WTC11 (cell line): ENCODE results near the gene DISP3. TPM values are rescaled to one million over a fixed set of nuclear protein-coding genes. Genes with fewer than 3 reads are reported as not detected.

Experiments
- ATAC-seq: fragments of 200-7000 bp; cut with Tn5 transposase; 2 replicates; pipeline ENCODE4 v1.10.0; 2021; ENCODE audit warnings: mild to moderate bottlenecking, moderate library complexity
- CTCF ChIA-PET: fragments of 300-600 bp; sonication (Branson Sonifier 250); formaldehyde crosslinking; loops from one replicate; lab custom pipeline; 2021; ENCODE audit warnings: antibody characterized with exemption; lab: Charles Lee
- POLR2A ChIA-PET: fragments of 350-600 bp; sonication (Branson Sonifier 250); formaldehyde crosslinking; loops from one replicate; lab custom pipeline; 2021; ENCODE audit warnings: antibody characterized with exemption; lab: Charles Lee
- DNase-seq: peaks from one replicate; pipeline ENCODE4 v3.0.0; 2021; ENCODE audit warnings: low spot score
- H3K27ac Mint-ChIP-seq: 2 replicates; pipeline ENCODE4 v1.8.0; 2021; ENCODE audit warnings: mixed read lengths
- H3K27me3 Mint-ChIP-seq: 2 replicates; pipeline ENCODE4 v1.8.0; 2021; ENCODE audit warnings: low read depth, mild to moderate bottlenecking, moderate library complexity, mixed read lengths
- H3K36me3 Mint-ChIP-seq: 2 replicates; pipeline ENCODE4 v1.8.0; 2021; ENCODE audit warnings: mixed read lengths
- H3K4me1 Mint-ChIP-seq: 2 replicates; pipeline ENCODE4 v1.8.0; 2022; ENCODE audit warnings: mixed read lengths
- H3K4me3 Mint-ChIP-seq: 2 replicates; pipeline ENCODE4 v1.8.0; 2021; ENCODE audit warnings: mild to moderate bottlenecking, moderate library complexity, mixed read lengths
- H3K9me3 Mint-ChIP-seq: 2 replicates; pipeline ENCODE4 v1.8.0; 2021; ENCODE audit warnings: mixed read lengths
- ARID4B ChIP-seq: sonication (generic); formaldehyde crosslinking; IDR thresholded peaks from 2 replicates; pipeline ENCODE4 v1.8.0; 2023; ENCODE audit warnings: missing genetic modification reagents, mild to moderate bottlenecking, borderline replicate concordance
- ELF4 ChIP-seq: sonication (generic); formaldehyde crosslinking; IDR thresholded peaks from 2 replicates; pipeline ENCODE4 v1.8.1; 2022; ENCODE audit warnings: low read depth, mild to moderate bottlenecking, moderate library complexity, missing genetic modification reagents
- ESRRA ChIP-seq: sonication (generic); formaldehyde crosslinking; IDR thresholded peaks from 2 replicates; pipeline ENCODE4 v1.8.1; 2022; ENCODE audit warnings: mild to moderate bottlenecking, missing genetic modification reagents, borderline replicate concordance
- FOXK1 ChIP-seq: sonication (generic); formaldehyde crosslinking; IDR thresholded peaks from 2 replicates; pipeline ENCODE4 v1.8.0; 2022; ENCODE audit warnings: mild to moderate bottlenecking, moderate library complexity, missing genetic modification reagents
- GTF2I ChIP-seq: fragments of 250-450 bp; sonication (Bioruptor Pico); conservative IDR thresholded peaks from 2 replicates; pipeline ENCODE4 v1.4.0; 2021; ENCODE audit warnings: mild to moderate bottlenecking
- JAZF1 ChIP-seq: fragments of 250-450 bp; sonication (Bioruptor Pico); IDR thresholded peaks from 2 replicates; pipeline ENCODE4 v1.9.0; 2021; ENCODE audit warnings: moderate library complexity, mild to moderate bottlenecking, inconsistent platforms
- MYBL2 ChIP-seq: sonication (generic); formaldehyde crosslinking; IDR thresholded peaks from 2 replicates; pipeline ENCODE4 v1.8.1; 2023; ENCODE audit warnings: mild to moderate bottlenecking, moderate library complexity, missing genetic modification reagents
- NFYB ChIP-seq: sonication (generic); formaldehyde crosslinking; conservative IDR thresholded peaks from 2 replicates; pipeline ENCODE4 v1.8.0; 2022; ENCODE audit warnings: low read depth, missing genetic modification reagents
- OVOL2 ChIP-seq: fragments of 250-450 bp; sonication (Bioruptor Pico); IDR thresholded peaks from 2 replicates; pipeline ENCODE4 v1.9.0; 2021; ENCODE audit warnings: mild to moderate bottlenecking, borderline replicate concordance
- TEAD4 ChIP-seq: sonication (generic); formaldehyde crosslinking; IDR thresholded peaks from 2 replicates; pipeline ENCODE4 v1.8.0; 2022; ENCODE audit warnings: mild to moderate bottlenecking, missing genetic modification reagents
- ZNF232 ChIP-seq: sonication (generic); formaldehyde crosslinking; IDR thresholded peaks from 2 replicates; pipeline ENCODE4 v1.8.0; 2022; ENCODE audit warnings: mild to moderate bottlenecking, missing genetic modification reagents
- total RNA-seq: library from RNA; stranded (reverse); gene quantifications from 3 replicates; pipeline ENCODE4 v1.2.3, GENCODE V29; 2021
- TF ChIP-seq, protein P1 (sequence below): fragments of 250-450 bp; sonication (Bioruptor Pico); IDR thresholded peaks from 2 replicates; pipeline ENCODE4 v1.8.0; 2021; ENCODE audit warnings: mild to moderate bottlenecking
- TF ChIP-seq, protein P2 (sequence below): sonication (generic); formaldehyde crosslinking; IDR thresholded peaks from 2 replicates; pipeline ENCODE4 v1.8.0; 2022; ENCODE audit warnings: mild to moderate bottlenecking, missing genetic modification reagents
- TF ChIP-seq, protein P3 (sequence below): sonication (generic); formaldehyde crosslinking; IDR thresholded peaks from 2 replicates; pipeline ENCODE4 v1.8.1; 2022; ENCODE audit warnings: mild to moderate bottlenecking, missing genetic modification reagents, moderate library complexity, borderline replicate concordance
- TF ChIP-seq, protein P4 (sequence below): fragments of 200-600 bp; IDR thresholded peaks from 2 replicates; pipeline ENCODE4 v1.8.0; 2022; ENCODE audit warnings: antibody characterized with exemption

The DISP3 gene
- total RNA-seq, 1 experiment from 2014 or later: 6.0 TPM

- TF ChIP-seq, protein P1, sequence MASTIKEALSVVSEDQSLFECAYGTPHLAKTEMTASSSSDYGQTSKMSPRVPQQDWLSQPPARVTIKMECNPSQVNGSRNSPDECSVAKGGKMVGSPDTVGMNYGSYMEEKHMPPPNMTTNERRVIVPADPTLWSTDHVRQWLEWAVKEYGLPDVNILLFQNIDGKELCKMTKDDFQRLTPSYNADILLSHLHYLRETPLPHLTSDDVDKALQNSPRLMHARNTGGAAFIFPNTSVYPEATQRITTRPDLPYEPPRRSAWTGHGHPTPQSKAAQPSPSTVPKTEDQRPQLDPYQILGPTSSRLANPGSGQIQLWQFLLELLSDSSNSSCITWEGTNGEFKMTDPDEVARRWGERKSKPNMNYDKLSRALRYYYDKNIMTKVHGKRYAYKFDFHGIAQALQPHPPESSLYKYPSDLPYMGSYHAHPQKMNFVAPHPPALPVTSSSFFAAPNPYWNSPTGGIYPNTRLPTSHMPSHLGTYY: no peak
- no peak for TF ChIP-seq TEAD4
- TF ChIP-seq, protein P2, sequence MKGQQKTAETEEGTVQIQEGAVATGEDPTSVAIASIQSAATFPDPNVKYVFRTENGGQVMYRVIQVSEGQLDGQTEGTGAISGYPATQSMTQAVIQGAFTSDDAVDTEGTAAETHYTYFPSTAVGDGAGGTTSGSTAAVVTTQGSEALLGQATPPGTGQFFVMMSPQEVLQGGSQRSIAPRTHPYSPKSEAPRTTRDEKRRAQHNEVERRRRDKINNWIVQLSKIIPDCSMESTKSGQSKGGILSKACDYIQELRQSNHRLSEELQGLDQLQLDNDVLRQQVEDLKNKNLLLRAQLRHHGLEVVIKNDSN (CRISPR knock-in tag): no peak
- no peak for TF ChIP-seq GTF2I
- TF ChIP-seq, protein P3, sequence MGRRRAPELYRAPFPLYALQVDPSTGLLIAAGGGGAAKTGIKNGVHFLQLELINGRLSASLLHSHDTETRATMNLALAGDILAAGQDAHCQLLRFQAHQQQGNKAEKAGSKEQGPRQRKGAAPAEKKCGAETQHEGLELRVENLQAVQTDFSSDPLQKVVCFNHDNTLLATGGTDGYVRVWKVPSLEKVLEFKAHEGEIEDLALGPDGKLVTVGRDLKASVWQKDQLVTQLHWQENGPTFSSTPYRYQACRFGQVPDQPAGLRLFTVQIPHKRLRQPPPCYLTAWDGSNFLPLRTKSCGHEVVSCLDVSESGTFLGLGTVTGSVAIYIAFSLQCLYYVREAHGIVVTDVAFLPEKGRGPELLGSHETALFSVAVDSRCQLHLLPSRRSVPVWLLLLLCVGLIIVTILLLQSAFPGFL: no peak
These were observed 38.1 kb downstream of the DISP3 start (continued) for GRCh38 chr1:11516961-11517635.

- Mint-ChIP-seq H3K27ac (no peak overlapping the region), H3K9me3 (no peaks in the 10 kb centered on the region), H3K36me3 (peaks cover 2% of the 10 kb centered on the region), H3K4me3 (no peak overlapping the region), H3K4me1 (peaks cover 7% of the 10 kb centered on the region), H3K27me3 (no peaks in the 10 kb centered on the region)
- ChIA-PET POLR2A (no interaction called here), CTCF (interaction anchor here (1.4 kb wide), 1 partner anchor 39 kb away, joined by 3 read pairs; the partner anchor contains the start of gene DISP3)
- DNase-seq: peak; percentile 6
- no peak for ATAC-seq
- no peak for TF ChIP-seq FOXK1 (CRISPR knock-in tag)
- TF ChIP-seq, protein P4, sequence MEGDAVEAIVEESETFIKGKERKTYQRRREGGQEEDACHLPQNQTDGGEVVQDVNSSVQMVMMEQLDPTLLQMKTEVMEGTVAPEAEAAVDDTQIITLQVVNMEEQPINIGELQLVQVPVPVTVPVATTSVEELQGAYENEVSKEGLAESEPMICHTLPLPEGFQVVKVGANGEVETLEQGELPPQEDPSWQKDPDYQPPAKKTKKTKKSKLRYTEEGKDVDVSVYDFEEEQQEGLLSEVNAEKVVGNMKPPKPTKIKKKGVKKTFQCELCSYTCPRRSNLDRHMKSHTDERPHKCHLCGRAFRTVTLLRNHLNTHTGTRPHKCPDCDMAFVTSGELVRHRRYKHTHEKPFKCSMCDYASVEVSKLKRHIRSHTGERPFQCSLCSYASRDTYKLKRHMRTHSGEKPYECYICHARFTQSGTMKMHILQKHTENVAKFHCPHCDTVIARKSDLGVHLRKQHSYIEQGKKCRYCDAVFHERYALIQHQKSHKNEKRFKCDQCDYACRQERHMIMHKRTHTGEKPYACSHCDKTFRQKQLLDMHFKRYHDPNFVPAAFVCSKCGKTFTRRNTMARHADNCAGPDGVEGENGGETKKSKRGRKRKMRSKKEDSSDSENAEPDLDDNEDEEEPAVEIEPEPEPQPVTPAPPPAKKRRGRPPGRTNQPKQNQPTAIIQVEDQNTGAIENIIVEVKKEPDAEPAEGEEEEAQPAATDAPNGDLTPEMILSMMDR: no peak
These were observed 39.2 kb downstream of the DISP3 start for GRCh38 chr1:11518016-11518701.

DNA sequence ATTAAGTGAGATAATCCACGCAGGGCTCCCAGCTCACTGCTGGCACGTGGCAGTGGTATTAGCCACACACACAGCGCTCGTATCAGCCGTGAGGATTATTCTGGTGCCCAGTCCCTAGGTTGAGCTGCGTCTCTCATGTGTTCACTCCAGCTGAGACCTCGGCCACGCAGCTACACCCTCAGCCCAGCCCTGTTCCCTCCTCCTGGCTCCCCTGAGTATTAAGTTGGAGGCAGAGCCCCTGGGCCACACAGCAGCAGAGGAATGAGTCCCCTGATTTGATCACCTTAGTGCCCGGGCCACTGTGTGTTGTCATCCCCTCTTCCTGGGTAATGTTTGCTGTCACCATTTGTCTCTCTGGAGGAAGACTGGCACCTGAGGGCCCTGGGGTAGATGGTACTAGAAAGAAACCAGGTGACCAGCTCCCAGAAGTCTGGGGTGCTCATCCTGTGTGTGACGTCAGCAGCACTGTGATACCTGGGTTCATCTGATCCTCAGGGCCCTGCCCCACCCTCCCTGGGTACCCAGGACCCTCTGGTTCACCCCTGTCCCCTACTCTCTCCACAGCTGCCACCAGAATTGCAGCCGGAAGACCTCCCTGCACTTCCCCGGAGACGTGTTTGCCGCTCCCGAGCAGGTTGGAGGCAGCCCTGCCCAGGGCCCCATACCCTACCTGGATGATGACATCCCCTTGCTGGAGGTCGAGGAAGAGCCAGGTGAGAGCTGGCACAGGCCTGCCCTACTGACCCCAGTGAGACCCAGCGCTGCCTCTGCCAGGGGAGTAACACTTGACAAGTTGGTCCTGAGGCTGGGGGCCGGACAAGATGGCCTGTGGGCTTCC is 40.1 kb downstream of the DISP3 start:
- Mint-ChIP-seq H3K4me1 (peaks cover 7% of the 10 kb centered on the region), H3K27ac (no peak overlapping the region), H3K9me3 (no peaks in the 10 kb centered on the region), H3K36me3 (0 out of 2 replicates have a peak, but pooled peaks cover 2% of the 10 kb centered on the region), H3K4me3 (no peak overlapping the region), H3K27me3 (no peaks in the 10 kb centered on the region)
- ChIA-PET CTCF (no interaction called here), POLR2A (no interaction called here)
- no peak for ATAC-seq
- peak; percentile 8 for DNase-seq
- TF ChIP-seq, protein P1: no peak
- TF ChIP-seq ESRRA (CRISPR knock-in tag) (no peak), NFYB (CRISPR knock-in tag) (no peak), OVOL2 (CRISPR knock-in tag) (no peak), ZNF232 (CRISPR knock-in tag) (no peak), FOXK1 (CRISPR knock-in tag) (no peak), JAZF1 (no peak), ARID4B (CRISPR knock-in tag) (no peak), ELF4 (CRISPR knock-in tag) (no peak), MYBL2 (no peak), GTF2I (no peak)
- TF ChIP-seq, protein P2 (CRISPR knock-in tag): no peak
